NCI-H82 (cell line): Measurements from ENCODE around the gene OR5T3.
"Not testable (repeated sequence)": the region's sequence is repeated elsewhere in the genome, so short reads cannot be mapped to it uniquely, and the experiment has no call there.

Source experiments
- DNase-seq: peaks from one replicate; lab custom pipeline; 2025; lab: John Stamatoyannopoulos, UW

Gene OR5T3

DNA sequence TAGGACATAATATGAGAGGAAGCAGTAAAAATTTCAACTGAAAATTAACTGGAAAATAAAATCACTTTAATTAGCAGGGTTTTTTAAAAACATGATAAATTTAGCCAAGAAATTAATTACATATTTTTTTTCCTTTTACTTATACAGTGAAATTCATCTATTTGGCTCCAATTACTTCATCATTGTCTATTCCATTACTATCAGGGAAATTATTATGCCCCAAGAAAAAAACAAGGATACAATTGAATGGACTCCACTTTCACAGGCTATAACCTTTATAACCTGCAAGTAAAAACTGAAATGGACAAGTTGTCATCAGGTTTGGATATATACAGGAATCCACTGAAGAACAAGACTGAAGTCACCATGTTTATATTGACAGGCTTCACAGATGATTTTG is at the start of gene OR5T3:
Gene OR5T3, plus strand, starts transcription at position 301 of the 400 bp plus-strand sequence. Its CDS starts 0 bp downstream, at position 301.
- DNase-seq: no peak

GRCh38 chr11:56207790-56208189 is 44.3 kb upstream of the OR5T3 start:
- no peak for DNase-seq

DNA sequence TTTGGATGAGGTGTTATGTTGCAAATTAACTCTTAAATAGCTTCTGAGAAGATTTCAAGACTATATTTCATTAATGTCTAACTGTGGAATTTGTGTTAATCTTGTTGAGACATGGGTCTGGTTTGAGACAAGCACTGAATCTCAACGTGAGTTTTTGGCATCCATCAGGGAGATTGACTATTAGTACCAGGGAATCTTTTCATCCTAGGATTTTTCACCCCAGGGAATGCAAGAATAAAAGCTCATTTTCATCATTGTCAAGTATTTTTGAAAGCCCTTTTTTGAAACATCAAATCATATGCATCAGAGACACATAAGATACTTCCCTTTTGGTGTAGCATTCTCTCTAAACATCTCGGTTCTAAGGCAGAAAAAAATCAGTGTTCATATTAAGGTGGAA is 37.5 kb upstream of the OR5T3 start:
- no peak for DNase-seq

DNA sequence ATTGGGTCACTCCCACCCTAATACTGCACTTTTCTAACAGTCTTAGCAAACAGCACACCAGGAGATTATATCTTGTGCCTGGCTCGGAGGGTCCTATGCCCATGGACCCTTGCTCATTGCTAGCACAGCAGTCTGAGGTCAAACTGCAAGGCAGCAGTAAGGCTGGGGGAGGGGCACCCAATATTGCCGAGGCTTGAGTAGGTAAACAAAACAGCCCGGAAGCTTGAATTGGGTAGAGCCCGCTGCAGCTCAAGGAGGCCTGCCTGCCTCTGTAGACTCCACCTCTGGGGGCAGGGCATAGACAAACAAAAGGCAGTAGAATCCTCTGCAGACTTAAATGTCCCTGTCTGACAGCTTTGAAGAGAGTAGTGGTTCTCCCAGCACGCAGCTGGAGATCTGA is 32.3 kb upstream of the OR5T3 start:
- DNase-seq: not testable (repeated sequence)

- no peak for DNase-seq
These were observed 17.9 kb upstream of the OR5T3 start, which contains the start of gene OR5T2 for GRCh38 chr11:56234155-56234554. Gene OR5T2 (minus strand): TSS chr11:56234255. CDS start chr11:56233062, 1,193 bp downstream.

- no peak for DNase-seq
These were observed 19.0 kb downstream of the OR5T3 start for GRCh38 chr11:56271092-56271491.

DNA sequence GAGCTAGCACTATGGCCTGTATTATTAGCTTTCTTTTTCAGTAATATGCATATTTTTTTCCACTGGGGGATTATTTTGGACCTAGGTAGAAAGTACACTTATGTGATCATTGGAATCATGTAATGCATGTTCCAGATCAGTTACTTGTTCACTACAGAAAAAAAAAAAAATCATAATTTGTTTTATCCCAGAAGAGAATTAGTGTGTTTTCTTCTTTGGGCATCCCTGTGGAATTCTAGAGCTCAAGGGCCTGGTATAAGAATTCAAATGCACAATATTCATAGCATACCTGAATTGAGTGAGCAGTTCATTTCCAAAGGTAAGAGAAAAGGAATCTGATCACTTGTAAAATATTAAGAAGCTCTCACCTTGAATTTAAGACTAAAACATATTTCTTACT is 21.8 kb downstream of the OR5T3 start, which contains the start of gene OR5T1:
Gene OR5T1, plus strand, starts transcription at position 301 of the 400 bp plus-strand sequence. CDS start 1,485 bp downstream, outside the sequence.
- no peak for DNase-seq

- DNase-seq: no peak
These were observed 40.1 kb downstream of the OR5T3 start, which contains the start of gene OR8H1 for GRCh38 chr11:56292154-56292553. Gene OR8H1 (minus strand): TSS chr11:56292254. CDS start chr11:56291062, 1,192 bp downstream.

- DNase-seq: no peak
These were observed 44.8 kb downstream of the OR5T3 start for GRCh38 chr11:56296898-56297297.
